GM18951 (cell line): Measurements from ENCODE around the gene ANKRD10.

Experiments
- POLR2A ChIP-seq: IDR thresholded peaks from 4 replicates; pipeline ENCODE4 v1.6.1; 2011; ENCODE audit warnings: mild to moderate bottlenecking; ENCODE audit not compliant: insufficient read length, insufficient read depth; ENCODE audit errors: extremely low read depth
- in situ Hi-C: fragments of 300-500 bp; cut with MboI; formaldehyde crosslinking; loops from one replicate; pipeline ENCODE4 v1.12.0; 2022; ENCODE audit warnings: low sequenced_read_pairs, mixed read lengths, inconsistent platforms; ENCODE audit not compliant: unreplicated experiment

ANKRD10 gene

DNA sequence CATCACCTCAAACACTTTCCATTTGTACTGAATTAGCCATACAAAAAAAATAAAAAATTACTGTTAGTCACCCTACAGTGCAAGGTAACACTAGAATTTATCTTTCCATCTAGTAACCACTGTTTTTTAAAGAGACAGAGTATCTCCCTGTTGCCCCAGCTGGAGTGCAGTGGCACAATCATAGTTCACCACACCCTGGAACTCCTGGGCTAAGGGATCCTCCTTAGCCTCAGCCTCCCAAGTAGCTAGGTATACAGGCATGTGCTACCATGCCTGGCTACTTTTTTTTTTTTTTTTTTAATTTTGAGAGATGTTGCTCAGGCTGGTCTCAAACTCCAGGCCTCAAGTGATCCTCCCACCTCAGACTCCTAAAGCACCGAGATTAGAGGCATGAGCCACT, 17.9 kb downstream of the ANKRD10 start:
- in situ Hi-C loops = no loop called here

DNA sequence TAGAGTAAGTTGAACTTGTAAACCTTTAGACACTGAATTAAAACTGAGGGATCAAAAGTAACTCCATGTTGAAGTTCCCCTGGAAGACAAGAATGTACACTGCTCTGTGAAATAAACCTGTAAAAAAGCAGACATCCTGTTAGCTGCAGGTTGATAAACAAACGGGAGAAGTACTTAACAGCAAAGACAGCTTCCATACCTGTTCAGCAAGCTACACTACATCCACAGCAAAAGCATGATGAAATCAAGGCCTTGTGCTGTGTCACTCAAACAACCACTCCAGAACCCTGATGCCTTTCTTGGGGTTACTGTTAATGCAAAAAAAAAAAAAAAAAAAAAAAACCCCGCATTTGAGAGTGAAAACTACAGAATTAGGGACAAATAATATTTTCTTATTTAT, 20.8 kb downstream of the ANKRD10 start:
- TF ChIP-seq POLR2A = no peak
- in situ Hi-C loops = no loop called here

More for the DNA sequence above, 17.9 kb downstream of the ANKRD10 start:
- no peak for TF ChIP-seq POLR2A

DNA sequence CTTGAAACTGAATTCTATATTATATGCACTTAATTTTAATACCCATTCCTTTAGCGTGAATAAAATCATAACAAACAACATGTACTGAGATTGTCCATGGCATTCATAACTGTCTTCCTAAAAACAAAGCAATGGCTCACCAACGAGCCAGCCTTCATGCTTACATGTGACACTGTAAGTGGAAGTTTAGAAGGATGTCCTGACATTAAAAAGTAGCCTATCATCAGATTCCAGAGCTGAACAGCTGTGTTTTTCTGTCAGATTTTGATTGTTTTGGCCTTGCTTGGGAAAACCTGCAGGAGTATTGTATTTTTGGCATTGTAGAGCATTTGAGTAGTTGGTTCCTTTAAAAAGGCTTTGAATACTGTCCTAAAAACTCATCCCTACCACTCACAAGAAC, 21.3 kb downstream of the ANKRD10 start:
- TF ChIP-seq POLR2A = no peak
- in situ Hi-C loops = no loop called here

DNA sequence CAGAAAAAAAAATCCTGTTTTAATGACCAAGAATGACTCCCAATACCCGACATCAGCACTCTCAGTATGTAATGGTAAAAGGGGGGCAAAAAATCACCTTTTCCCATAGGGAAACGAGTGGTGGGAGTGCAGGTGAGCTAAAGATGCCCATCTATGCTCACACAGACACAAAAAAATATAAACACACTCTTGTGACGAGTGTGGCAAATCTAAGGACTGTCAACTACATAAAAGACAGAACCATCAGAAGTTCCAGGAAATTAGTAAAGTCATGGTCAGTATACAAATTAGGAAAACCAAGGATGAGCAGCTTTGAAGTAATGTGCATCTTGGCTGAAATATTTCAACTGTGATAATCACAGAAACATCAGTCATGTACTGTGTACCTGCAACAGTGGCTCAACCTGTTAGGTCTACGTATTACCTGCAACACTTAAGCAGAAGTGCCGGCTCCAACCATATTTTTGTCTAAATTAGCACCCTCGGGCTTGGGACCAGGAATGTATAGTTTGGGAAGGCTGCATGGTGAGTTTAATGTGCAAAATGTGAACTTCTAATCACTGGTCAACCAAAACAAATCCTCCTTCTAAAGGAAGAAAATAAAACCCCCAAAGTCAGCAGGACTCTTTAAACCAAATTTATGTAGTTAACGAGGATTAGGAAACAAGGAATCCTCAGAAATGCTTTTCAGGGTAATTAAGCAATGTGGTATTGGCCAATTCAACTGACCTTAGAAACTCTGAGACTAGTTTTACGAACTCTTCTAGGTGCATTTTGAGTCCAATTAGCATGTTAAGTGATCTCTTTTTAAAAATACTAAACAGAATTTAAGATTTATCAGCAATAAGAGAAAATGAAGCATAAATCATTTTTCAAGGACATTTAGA, 24.3 kb downstream of the ANKRD10 start:
- TF ChIP-seq POLR2A = no peak

DNA sequence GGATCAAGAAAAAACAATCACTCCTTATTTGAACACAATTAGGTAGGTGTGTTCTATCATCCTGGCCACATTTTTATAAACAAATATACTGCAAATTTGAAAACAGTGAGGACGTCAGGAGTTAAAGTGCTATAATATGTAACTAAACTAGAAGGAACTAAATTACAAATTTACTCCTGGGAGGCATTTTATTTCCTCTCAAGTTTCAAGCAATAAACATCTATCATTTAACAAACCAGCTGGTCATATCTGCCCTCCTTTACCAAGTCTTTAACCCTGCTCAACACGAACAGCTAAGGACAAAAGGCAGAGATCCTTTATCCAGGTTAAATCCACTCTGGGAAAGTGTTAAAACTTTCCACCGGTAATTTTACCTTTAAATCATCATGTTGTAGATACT, 26.5 kb downstream of the ANKRD10 start:
- in situ Hi-C loops = no loop called here
- TF ChIP-seq POLR2A = no peak

More for the DNA sequence above, 24.3 kb downstream of the ANKRD10 start:
- in situ Hi-C loops = no loop called here

DNA sequence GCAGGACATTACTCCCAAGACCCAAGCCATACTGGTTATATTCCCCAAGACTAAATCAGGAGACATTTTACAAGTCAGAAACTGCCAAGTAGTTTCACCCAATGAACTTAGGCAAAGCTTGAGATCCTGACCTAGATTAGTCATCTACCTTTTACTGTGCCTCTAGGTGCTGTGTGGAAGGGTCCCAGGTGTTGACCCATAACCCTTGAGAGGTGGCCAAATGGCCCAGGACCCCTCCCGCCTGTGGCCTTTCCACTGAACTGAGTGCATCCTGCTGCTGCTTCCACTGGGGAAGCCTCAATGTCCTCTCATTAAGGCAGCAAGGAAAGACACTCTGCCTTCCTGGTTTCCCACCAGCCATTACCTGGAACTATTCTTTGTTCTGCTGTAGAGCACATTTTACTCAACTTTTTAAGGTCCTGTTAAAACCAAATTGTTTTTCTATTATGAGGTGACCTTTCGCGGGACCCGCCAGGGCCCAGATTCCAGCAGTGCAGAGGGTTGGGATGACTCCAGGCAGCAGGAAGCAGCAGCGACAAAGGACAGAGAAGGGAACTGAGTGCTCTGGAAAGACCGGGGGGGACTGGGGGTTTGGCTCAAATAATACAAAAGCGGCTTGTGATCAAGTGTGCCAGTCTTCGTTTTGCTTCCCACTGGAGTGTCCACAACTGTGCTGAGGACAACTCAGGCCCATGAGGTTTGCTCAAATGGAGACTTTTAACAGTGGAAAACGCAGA, 27.1 kb downstream of the ANKRD10 start:
- no peak for TF ChIP-seq POLR2A
- in situ Hi-C loops = no loop called here

DNA sequence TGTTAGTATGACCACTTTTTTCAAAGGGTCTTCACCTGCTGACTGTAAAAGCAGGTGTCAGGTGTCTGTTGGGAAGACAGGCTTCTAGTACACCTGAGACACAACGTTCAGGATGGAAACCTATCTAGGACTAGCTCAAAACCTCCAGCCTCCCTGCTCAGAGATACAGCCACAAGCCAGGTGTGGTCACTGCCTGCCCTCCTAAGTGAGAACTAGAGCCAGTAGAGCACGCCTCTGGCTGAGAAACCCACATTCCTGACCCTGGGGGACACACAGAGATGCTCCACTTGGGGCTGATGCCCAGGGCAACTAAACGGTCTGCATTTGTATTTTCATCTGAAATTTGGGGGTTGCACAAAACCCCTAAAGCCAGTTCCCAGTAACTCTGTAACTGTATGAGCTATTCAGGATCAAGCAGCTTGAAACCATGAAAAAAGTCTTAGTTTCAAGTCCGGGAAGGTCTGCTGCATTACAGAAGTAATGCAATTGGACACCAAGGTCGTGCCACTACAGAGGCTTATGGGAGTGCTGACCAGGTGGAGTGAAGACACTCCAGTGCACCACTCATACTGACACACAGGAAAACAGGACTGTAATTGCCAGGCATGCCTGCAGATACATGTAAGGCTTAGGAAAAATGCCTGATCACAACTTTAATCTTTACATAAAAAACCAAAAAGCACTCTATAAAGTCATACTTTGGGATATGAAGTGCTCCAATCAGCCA, 27.8 kb downstream of the ANKRD10 start:
- TF ChIP-seq POLR2A = no peak
- in situ Hi-C loops = no loop called here

DNA sequence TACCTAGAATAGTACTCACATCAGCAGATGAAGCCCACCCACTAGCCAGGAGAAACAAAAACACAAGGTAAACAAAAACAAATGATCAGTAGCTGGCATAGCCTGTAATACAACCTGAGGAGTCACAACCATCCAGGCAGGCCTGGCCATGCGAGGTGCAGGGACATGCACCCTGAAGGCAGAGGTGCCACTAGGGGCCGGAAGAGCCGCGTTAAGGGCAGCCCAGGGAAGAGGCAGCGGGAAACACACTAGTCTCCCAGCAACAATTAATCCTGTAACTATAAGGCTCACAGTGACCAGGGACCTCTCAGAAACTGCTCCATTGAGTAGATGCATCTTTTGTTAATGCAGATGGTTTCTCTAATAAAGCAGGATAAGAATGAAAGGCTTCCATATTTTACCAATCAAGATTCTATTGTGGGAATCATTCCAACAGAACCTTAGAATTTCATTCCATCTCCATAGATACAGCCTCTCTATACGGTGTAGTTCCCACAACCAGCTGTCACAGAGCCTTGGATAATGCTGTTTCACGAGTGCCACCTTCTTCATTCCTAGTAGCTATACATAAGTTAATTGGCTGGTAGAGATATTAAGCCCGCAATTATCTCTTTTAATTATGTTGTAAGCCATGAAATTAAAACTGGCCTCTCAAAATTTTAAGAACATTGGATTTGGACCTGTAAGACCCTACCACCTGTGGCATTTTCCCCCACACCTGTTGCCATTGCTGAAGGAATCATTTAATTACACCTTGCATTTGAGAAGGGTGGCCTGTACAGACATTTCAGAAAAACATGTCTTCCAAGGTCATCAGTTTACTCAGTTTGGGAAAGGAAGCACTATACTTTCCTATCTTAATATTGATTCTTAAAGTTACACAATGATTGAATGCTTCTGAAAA, 28.7 kb downstream of the ANKRD10 start:
- TF ChIP-seq POLR2A = no peak
- in situ Hi-C loops = no loop called here

DNA sequence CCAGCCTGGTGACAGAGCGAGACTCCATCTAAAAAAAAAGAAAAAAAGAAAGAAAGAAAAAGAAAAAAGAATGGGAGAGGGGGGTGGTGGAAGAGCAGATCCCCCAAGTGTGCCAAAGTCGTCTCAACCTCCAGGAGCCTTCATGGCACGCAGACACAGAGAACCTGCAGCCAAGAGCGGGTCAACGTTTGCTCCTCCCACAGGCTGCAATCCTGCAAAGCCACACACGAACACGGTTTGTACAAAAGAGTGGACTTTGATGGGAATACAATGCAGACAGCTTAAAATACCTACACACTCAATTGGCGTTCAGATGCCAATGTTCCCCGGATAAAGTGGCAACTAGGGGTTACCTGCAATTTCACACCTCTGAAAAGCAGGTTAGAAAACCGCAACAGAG, 29.4 kb downstream of the ANKRD10 start:
- no peak for TF ChIP-seq POLR2A
- in situ Hi-C loops = no loop called here

DNA sequence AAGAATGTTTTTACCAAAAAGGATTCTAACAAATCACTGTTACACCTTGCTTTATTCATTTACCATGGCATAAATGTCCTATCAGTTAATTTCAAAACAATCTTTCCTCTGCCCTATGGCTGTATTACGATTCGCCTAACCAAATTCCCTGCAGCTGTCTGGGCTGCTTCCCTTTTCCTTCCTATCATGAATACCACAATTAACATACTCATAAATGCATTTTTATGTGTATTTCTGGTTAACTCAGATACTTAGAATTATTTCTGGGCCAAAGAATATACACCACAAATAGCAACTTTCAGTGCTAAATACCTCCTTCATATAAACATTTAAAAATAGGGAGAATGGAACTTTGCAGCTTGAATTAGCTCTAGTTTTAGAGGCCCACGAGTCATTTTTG, 30.4 kb downstream of the ANKRD10 start:
- in situ Hi-C loops = no loop called here
- TF ChIP-seq POLR2A = no peak

DNA sequence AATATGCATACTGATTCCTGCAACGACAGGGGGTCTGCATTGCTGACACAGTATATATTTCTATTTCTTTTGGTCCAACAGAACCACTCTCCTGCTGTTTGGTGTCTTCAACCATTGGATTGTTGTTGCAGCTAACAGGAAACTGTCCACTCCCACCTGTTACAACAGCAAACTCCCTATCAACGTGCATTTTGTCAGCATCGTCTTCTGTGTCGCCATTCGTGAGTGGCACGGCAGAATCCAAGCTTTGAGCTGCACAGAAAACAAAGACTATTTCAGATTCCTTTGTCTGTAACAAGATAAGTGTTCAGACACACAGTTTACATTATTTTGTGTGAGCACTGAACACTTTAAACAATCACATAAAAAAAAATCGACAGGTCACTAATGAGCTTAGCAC, 31.3 kb downstream of the ANKRD10 start:
- in situ Hi-C loops = no loop called here
- TF ChIP-seq POLR2A = no peak

DNA sequence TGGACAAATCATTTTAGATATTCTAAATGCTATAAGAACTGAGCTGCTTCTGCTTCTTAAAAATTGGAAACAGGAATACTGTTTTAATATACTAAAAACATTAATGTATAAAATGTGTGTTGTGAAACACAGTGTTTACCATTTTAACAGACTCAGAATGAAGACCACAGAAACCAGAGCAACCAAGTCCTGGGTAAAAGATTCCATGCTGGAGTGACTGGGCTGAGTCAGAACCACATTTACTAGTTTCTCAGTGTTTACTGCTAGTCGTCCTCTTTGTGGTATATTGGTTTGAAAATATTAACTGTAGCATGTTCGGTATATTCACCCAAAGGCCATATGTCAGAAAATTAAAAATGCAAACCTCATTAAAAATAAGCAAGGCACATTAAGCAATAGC, 31.9 kb downstream of the ANKRD10 start:
- TF ChIP-seq POLR2A = no peak

More for the DNA sequence above, 31.9 kb downstream of the ANKRD10 start:
- in situ Hi-C loops = no loop called here
